SIG-M5 treated with dmso at 0.1 percent for 504 hours (cell line): ENCODE measurements around the gene IP6K2.
A peak's percentile ranks its signal among the peaks of the same experiment; 100 is the strongest.

Experiments used
- DNase-seq: peaks from one replicate; lab custom pipeline; 2025; ENCODE audit not compliant: unreplicated experiment; lab: John Stamatoyannopoulos, UW

The IP6K2 gene

DNA sequence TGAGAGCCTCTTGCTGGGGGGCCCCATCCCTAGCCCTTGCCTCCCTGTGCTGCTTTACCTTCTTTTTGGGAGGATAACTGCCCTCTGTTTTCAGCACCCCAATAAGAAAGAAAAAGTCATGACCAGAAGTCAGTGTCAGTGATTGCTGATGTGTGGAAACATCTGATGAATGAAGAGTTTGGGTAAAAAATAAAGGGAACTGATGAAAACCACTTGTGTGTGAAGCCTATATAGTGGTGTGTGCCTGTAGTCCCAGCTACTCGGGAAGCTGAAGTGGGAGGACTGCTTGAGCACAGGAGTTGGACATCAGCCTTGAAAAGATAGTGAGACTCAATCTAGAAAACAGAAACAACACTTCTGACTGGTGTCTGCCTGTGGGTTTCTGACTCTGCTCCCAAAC, 44.5 kb downstream of the IP6K2 start:
- DNase-seq: no peak

- no peak for DNase-seq
Measured at GRCh38 chr3:48664929-48665328, 52.1 kb downstream of the IP6K2 start.

DNA sequence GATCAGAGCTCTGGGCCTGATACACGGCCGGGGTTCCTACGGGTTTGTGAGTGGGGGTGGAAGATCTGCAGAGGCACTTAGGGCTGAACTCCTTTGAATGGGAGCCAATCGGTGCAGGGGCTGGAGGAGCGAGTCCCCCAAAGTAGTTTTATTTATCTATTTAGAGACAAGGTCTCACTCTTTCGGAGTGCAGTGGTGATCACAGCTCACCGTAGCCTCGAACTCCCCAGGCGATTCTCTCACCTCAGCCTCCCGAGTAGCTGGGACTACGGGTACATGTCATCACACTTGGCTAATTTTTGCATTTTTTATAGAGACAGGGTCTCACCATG, 52.7 kb downstream of the IP6K2 start:
- no peak for DNase-seq

- peak; percentile 99 for DNase-seq
Measured at GRCh38 chr3:48663489-48664312, 53.3 kb downstream of the IP6K2 start.

GRCh38 chr3:48662753-48663488, 54.1 kb downstream of the IP6K2 start, which contains the start of gene CELSR3:
Gene CELSR3 (minus strand): TSS chr3:48662886. CDS start chr3:48662634, 252 bp downstream.
- peak; percentile 80 for DNase-seq

GRCh38 chr3:48662145-48662752, 54.8 kb downstream of the IP6K2 start:
- no peak for DNase-seq

GRCh38 chr3:48661501-48662144, 55.4 kb downstream of the IP6K2 start:
- DNase-seq: peak; percentile 57

DNA sequence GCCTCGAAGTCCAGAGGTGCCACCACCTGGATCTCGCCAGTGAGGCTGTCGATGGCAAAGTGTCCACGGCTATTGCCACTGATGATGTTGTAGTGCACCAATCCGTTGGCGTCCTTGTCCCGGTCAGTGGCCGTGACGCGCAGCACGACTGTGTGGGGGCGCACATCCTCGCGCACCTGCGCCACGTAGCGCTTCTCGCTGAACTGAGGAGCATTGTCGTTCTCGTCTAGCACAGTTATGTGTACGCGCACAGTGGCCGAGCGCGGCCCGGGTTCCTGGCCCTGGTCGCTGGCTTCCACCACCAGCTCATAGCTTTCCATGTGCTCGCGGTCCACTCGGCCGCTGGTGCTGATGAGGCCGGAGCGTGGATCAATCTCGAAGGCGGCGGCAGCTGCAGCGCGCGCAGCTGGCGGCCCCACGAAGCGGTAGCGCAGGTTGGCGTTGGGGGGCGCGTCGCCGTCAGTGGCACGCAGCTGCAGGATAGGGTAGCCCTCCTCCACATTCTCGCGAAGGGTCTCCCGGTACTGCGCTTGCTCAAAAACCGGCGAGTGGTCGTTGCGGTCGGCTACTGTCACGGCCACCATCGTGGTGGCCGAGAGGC, 56.1 kb downstream of the IP6K2 start:
- no peak for DNase-seq

DNA sequence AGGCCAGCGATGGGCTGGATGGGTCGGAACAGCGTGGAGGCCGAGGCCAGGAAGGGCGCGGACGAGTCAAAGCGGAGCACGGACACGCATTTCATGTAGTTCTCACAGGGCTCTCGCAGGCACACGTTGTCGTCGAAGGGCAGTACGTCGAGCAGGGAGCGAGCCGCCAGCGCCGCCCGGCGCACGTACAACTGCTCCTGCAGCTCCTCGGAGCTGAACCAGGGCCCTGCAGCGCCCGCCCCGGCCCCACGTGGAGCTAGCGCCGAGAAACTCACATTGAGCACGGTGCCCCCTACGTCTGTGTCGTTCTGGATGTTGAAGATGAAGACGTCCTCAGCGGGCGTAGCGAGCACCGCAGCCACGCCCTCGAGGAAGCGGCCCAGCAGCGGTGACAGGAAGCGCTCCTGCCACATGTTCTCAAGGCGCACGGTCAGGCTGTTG, 60.2 kb downstream of the IP6K2 start:
- DNase-seq: no peak

- peak; percentile 23 for DNase-seq
Measured at GRCh38 chr3:48656061-48656840, 60.8 kb downstream of the IP6K2 start.

DNA sequence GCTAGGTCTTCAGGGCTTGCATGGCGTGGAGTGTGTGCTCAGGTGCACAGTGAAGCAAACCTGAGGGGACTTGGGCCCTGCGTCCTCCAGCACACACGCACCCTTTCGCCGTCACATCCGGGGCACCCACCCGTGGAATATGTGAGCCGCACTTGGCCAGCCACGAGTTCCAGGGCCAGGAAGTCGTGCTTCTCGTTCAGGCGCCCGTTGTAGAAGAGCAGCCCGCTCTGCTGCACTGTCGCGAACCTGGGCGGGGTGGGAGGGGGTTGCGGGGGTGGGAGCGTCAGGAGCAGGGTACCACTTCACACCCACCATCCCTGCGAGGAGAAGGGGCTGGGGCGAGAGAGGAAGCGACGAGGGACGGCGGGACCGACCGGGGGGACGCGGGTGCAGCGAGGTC, 61.4 kb downstream of the IP6K2 start:
- DNase-seq: no peak

DNA sequence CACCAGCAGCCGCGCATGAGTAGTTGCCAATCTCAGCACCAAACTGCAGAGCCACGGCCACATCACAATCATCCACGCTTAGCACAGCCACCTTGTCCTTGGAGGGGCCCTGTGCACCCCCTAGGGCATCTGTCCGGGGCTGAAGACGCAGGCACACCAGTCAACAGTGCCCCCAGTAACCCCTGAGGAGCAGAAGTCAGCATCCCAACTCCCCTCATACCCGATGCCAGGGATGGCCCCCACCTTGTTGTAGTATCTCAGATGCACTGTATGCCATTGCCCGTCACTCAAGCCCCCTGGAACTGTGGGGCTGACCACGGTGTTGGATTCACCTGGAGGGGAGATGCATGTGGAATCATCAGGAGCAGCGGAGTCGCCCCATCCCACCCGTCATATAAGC, 62.0 kb downstream of the IP6K2 start:
- DNase-seq: no peak

DNA sequence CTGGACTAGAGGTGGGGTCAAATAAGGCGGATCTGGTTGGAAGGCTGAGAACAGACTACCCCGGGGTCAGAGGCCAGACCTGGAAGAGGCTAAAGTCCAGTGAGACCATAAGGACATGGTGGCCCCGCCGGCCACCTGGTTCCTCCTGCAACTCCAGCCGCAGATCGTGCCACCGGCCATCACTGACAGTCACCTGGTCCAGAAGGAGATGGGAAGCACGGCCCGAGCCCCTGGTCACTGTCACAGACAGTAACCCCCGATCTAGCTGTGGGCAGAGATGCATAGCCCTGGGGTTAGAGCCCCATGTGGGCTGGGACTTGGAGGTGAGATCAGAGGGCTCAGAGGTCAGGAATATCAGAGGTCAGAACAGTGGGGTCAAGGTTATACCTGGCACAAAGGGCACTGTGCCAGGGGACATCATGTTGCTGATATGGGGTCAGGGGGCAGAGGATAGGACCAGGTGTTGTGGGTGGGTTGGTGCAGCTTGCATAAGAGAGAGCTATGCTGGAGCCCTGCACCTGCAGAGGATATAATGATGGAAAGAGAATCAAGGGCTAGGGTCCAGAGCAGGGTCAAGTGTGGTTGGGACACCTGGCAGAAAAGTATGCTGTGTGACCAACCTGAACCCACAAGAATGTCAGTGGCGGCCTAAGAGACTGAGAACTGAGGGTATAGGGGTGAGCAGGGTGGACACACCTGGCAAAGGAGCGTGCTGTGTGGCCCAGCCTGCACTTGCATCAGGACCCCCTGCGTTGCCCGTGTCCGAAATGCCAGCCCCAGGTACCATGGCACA, 63.9 kb downstream of the IP6K2 start:
- no peak for DNase-seq

- DNase-seq: no peak
Measured at GRCh38 chr3:48651771-48652170, 65.2 kb downstream of the IP6K2 start.

DNA sequence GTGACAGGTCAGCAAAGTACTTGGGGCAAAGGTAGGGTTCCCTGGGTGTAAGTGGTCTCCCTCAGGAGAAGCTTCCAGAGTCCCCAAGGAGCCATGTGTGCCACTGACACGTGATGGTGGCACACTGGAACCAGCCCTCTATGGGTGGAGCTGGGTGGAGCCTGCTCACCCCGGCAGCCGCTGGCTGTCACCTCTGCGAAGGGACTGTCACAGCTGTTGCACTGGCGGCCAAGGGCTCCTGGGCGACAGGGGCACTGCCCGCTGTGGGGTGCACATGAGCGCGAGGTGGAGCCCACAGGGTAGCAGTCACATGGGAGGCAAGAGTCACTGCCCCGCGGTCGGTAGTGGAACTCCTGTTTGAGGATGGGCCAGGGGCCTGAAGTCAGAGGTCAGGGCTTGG, 66.3 kb downstream of the IP6K2 start:
- DNase-seq: no peak

DNA sequence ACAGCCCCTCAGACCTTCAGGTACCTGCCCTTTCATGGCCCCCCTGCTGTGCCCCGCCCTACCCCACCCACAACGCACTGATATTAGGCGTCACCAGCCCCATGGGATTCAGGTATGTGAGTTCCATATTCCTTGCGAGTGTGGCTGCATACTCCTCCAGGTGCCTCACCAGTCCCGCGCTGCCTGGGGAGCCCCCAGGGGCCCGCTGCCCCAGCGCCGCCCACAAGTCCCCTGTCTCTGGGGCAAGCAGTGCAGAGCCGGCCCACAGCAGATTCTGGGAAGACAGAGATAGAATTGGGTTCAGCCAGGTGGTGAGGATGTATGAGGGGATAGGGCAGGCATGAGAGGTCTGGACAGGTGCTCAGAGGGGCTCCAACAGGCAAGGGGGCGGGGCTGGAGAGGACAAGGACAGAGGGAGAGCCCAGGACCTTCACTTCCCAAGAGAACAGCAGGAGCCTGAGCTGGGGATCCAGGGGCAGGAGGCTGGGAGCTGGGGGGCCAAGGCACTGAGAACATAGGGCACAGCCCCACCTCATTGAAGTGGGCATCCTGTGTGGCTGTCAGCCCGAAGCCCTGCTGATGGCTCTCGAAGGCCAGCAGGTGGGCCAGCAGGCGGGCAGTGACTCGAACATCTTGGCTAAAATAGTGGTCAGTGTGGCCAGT, 68.7 kb downstream of the IP6K2 start:
- no peak for DNase-seq

DNA sequence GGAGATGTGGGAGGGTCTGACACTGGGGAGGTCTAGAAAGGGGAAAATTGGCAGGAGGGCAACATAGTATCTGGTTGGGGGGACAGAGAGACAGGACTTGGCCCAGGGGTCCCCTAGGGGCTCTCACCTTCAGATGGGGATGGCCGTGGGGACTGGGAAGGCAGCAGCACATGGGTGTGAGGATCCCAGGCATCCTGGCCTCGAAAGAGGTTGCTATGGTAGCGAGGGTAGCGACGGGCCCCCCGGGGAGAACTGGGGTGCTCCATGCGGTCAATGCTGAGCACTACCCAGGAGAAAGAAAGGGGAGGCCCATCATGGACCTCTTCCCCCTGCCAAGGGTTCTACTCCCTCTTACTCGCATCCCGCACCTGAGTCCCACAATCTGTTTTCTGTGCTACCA, 69.3 kb downstream of the IP6K2 start:
- DNase-seq: no peak

DNA sequence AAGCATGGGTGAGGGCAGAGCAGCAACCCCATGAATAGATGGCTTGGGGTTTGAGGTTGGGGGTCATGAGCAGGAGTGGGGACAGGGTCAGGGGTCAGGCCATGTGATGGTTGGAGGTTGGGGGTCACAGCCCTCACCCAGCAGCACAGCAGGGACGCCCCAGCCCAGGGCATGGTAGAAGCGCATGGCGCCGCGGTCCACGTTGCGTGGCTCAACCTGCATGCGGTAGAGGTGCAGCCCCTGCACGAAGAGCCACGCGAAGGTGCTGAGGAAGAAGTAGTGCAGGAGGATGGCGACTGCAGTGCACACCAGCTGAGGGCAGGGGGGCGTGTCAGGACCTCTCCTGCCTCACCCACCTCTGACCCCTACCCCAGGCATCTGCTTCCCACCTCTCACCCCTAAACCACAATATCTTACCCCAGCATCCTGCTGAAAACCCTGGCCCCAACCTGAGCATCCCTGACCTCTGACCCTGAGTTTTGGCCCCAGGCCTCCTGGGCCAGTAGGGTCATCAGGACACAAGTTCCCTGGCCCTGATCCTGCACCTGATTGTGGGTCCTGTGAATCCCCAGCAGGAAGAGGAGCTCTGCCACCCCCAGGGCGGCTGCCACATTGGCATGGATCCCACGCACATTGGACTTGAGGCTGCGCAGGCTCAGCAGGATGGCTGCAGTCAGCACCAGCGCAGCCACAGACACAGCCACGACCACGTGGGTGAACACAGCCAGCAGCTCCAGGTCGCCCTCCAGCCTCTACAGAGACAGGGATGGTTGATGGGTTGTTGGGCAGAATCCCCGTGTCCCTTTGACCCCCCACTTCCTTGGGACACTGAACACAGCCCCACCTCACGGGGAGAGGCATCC, 71.9 kb downstream of the IP6K2 start:
- DNase-seq: no peak
